ENCODE measurements around the gene MOK.

- no peak for TF ChIP-seq CTCF (conservative IDR thresholded peaks at IDR 0.05 in 1 of 2, IDR thresholded peaks at IDR 0.05 in 1 of 2; ENCODE audit: extremely low read depth in 1 of 2, insufficient read depth in 1 of 2, low read depth in 1 of 2, low read length in 2 of 2)
- TF ChIP-seq EZH2 (IDR thresholded peaks at IDR 0.05; ENCODE audit: borderline replicate concordance, low read length) = no peak
Measured at GRCh38 chr14:102321456-102322422, 16.8 kb upstream of the MOK start.

Measured in mammary epithelial cell (primary cell).